Measurements from ENCODE around the gene ETF1. TPM values are rescaled to one million over a fixed set of nuclear protein-coding genes. Genes with fewer than 3 reads are reported as not detected.

Gene ETF1
- total RNA-seq, 2 donors from 2014 or later = 24.9 to 36.6 TPM

DNA sequence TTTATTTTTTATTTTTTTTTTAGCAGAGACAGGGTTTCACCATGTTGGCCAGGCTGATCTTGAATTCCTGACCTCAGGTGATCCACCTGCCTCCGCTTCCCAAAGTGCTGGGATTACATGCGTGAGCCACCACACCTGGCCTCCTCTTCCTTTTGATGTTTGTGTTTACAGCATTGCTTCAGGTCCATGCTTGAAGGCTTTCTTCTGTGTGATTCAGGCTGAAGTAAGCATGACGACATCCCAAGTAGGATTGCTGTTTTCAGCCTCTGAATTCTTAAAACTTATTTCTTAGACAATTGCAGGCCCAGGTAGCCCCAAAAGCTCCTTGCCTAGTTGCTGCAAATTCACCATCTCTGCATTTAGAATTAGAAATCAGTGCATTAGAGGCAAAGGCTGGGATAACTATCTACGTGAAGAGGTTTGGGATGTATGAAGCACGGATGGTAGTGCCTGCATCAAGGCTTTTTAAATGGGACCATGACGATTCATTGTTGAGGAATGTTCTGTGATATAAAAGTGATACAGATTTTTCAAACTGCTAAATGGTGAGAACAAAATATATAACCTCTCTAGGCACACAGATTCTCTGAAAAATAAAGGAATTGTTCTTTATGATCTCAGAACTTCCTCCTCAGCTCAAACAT is 3.0 kb upstream of the ETF1 start:
- Histone ChIP-seq H3K4me3 (no peak overlapping the region), H3K27me3 (no peaks in the 10 kb centered on the region), H3K36me3 (replicated peaks in 1 of 2; ENCODE audit: insufficient read depth in 1 of 2, low read depth in 2 of 2) (no peaks in the 10 kb centered on the region), H3K9me3 (no peaks in the 10 kb centered on the region), H3K27ac (no peak overlapping the region), H3K4me1 (peaks cover 57% of the 10 kb centered on the region)
- no peak for TF ChIP-seq POLR2A (IDR thresholded peaks at IDR 0.05)
- TF ChIP-seq, protein P1, sequence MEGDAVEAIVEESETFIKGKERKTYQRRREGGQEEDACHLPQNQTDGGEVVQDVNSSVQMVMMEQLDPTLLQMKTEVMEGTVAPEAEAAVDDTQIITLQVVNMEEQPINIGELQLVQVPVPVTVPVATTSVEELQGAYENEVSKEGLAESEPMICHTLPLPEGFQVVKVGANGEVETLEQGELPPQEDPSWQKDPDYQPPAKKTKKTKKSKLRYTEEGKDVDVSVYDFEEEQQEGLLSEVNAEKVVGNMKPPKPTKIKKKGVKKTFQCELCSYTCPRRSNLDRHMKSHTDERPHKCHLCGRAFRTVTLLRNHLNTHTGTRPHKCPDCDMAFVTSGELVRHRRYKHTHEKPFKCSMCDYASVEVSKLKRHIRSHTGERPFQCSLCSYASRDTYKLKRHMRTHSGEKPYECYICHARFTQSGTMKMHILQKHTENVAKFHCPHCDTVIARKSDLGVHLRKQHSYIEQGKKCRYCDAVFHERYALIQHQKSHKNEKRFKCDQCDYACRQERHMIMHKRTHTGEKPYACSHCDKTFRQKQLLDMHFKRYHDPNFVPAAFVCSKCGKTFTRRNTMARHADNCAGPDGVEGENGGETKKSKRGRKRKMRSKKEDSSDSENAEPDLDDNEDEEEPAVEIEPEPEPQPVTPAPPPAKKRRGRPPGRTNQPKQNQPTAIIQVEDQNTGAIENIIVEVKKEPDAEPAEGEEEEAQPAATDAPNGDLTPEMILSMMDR (IDR thresholded peaks at IDR 0.05) = no peak
- ATAC-seq (no peak), DNase-seq (no peak)
- 61 to 67% methylated on average over 6 of the region's 6 CpGs for WGBS, 2 donors
- intact Hi-C loops (cut with DNase I) = loop anchor here (10.0 kb wide), 1 partner anchor 91 kb away; no protein-coding TSS in a partner anchor

DNA sequence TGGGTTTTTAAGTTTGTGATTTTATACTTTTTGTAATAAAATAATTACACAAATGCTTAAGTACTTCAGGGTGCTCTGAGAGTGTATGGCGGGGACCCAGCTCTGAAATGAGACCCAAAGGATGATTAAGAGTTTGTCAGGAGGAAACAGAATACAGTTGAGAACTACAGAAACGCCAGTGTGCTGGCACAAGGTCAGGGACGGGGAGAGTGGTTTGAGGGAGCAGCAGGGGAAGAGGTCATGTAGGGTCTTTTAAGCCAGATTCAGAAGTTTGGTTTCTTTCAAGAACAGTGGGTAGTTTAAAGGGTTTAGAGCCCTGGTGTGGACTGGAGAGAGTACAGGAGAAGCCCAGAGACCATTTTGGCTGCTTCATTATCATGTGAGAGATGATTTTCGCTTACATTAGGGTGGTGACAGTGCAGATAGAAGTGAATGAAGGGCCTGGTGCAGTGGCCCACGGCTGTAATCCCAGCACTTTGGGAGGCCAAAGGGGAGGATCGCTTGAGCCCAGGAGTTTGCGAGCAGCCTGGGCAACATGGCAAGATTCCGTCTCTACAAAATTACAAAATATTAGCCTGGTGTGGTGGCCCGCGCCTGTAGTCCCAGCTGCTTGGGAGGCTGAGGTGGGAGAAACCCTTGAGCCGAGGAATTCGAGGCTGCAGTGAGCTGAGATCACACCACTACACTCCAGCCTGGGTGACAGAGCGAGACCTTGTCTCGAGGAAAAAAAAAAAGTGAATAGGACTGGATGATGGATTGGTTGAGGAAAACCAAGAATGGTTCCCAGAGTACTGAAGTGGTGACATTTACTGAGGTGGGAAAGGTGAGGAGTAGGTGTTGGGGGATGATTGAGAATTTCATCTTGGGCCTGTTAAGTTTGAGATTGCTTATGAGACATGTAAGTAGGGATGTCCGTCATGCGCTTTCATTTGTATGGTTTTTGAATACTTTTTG is 1.4 kb upstream of the ETF1 start:
- Histone ChIP-seq H3K27me3 (no peaks in the 10 kb centered on the region), H3K27ac (peak overlapping the region; percentile 95 to 99 (median 98)), H3K9me3 (no peaks in the 10 kb centered on the region), H3K36me3 (replicated peaks in 1 of 2; ENCODE audit: insufficient read depth in 1 of 2, low read depth in 2 of 2) (no peaks in the 10 kb centered on the region), H3K4me1 (peaks cover 73% of the 10 kb centered on the region), H3K4me3 (peak overlapping the region; percentile 52 to 94)
- intact Hi-C loops (cut with DNase I) = loop anchor here (10.0 kb wide), 1 partner anchor 90 kb away; no protein-coding TSS in a partner anchor
- WGBS, 2 donors = 29 to 35% methylated on average over 14 to 16 of the region's 16 CpGs
- DNase-seq = peak; percentile 28 to 44 (median 37)
- TF ChIP-seq POLR2A (IDR thresholded peaks at IDR 0.05) = no peak
- TF ChIP-seq, protein P1 (IDR thresholded peaks at IDR 0.05) = no peak
- no peak for ATAC-seq

DNA sequence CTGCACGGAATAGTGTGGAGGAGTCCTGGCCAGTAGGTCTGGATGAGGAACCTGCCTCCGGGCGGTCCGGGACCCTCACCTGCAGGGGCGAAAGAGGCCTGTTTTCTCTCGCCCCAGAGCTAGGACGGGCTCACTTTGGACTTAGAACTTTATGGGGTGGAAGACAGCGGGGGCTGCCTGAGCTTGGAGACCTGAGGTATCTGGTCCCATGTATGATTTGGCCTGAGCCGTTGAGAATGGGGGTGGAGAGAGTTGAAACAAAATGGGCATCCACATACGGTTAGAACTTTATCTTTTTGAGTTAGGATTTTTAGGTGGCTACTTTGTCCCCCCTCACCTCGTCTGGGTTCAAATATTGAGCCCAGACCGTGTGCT is 681 bp upstream of the ETF1 start:
- intact Hi-C loops (cut with DNase I) = loop anchor here (10.0 kb wide), 1 partner anchor 89 kb away; no protein-coding TSS in a partner anchor
- TF ChIP-seq, protein P1 (IDR thresholded peaks at IDR 0.05) = no peak
- peak in 1 of 3 donors; percentile 0 for TF ChIP-seq POLR2A (IDR thresholded peaks at IDR 0.05)
- 0 to 2% methylated on average over 12 of the region's 12 CpGs for WGBS, 2 donors
- Histone ChIP-seq H3K27me3 (no peaks in the 10 kb centered on the region), H3K4me1 (peaks cover 79% of the 10 kb centered on the region), H3K9me3 (no peaks in the 10 kb centered on the region), H3K36me3 (replicated peaks in 1 of 2; ENCODE audit: insufficient read depth in 1 of 2, low read depth in 2 of 2) (no peaks in the 10 kb centered on the region), H3K27ac (peak overlapping the region; percentile 95 to 99 (median 98)), H3K4me3 (peak overlapping the region; percentile 52 to 94)
- ATAC-seq = peak; percentile 62
- DNase-seq = no peak

DNA sequence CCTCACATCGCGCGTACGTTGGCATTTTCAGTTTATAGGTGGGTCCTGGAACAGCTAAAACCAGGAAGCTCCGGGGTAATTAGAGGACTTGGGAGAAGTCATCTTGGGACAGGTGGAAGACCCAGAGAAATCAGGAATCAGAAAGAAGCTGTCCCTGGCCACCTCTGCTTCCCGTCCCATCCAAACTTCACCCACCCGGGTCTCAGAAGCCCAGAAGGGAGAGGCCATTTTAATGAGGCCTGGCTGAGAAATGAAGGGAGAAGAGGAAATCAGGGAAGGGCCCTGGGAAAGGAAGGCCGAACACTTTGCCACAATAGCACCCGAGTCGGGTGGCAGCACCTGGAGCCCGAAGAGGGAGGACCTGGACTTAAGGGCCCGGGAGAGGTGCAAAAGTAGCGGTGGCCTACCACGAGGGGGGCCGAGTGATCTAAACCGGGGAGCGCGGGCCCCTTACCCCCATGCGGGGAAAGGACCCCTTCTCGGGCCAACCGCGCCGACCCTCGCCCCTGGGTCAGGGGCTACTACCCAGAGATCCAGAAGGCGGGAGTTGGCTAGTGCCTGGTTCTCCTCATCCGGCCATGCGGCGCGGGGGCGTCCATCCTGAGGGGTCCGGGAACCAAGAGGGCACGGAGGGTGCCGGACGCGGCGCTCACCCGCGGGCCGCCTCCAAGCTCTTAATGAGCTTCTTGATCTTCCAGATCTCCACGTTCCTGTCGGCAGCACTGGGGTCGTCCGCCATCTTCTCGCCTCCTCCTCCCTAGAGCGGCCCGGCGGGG is 668 bp downstream of the ETF1 start:
- Histone ChIP-seq H3K27me3 (no peaks in the 10 kb centered on the region), H3K4me1 (peaks cover 73% of the 10 kb centered on the region), H3K4me3 (peak overlapping the region; percentile 82 to 97), H3K36me3 (replicated peaks in 1 of 2; ENCODE audit: insufficient read depth in 1 of 2, low read depth in 2 of 2) (no peaks in the 10 kb centered on the region), H3K27ac (peak overlapping the region; percentile 93 to 99 (median 96)), H3K9me3 (no peaks in the 10 kb centered on the region)
- DNase-seq (peak in 2 of 4 donors; percentile 10 to 22), ATAC-seq (no peak)
- 0 to 1% methylated on average over 25 to 42 of the region's 47 CpGs for whole genome bisulfite sequencing, 2 donors
- intact Hi-C loops (cut with DNase I) = loop anchor here (10.0 kb wide), 1 partner anchor 88 kb away; no protein-coding TSS in a partner anchor
- no peak for TF ChIP-seq POLR2A (IDR thresholded peaks at IDR 0.05)
- TF ChIP-seq, protein P1 (IDR thresholded peaks at IDR 0.05) = no peak
